ENCODE results near the gene RPS8. TPM values are rescaled to one million over a fixed set of nuclear protein-coding genes. Genes with fewer than 3 reads are reported as not detected.

The RPS8 gene
- total and polyA plus RNA-seq, 2 of the 8 experiments (the other 6 are each of a cell fraction or from before 2014, with no cell fraction given), result 2,261 to 2,407 TPM

GRCh38 chr1:44780583-44781121 lies 5.3 kb downstream of the RPS8 start (continued):
- TF ChIP-seq SIX5 (IDR thresholded peaks at IDR 0.05; ENCODE audit: low read depth, low read length), result no peak
- TF ChIP-seq BACH1 (IDR thresholded peaks at IDR 0.05; ENCODE audit: low read length), result no peak
- no peak for TF ChIP-seq SRF (IDR thresholded peaks at IDR 0.05; ENCODE audit: low read depth, low read length)
